Stimulated activated naive CD4-positive, alpha-beta T cell (primary cell): ENCODE measurements around the gene PKIG.
A peak's percentile ranks its signal among the peaks of the same experiment; 100 is the strongest.
"Not testable (repeated sequence)": the region's sequence is repeated elsewhere in the genome, so short reads cannot be mapped to it uniquely, and the experiment has no call there.

Source experiments
- DNase-seq, 6 experiments: peaks; one replicate each; lab custom pipeline; 2025; lab: John Stamatoyannopoulos, UW

The PKIG gene

DNA sequence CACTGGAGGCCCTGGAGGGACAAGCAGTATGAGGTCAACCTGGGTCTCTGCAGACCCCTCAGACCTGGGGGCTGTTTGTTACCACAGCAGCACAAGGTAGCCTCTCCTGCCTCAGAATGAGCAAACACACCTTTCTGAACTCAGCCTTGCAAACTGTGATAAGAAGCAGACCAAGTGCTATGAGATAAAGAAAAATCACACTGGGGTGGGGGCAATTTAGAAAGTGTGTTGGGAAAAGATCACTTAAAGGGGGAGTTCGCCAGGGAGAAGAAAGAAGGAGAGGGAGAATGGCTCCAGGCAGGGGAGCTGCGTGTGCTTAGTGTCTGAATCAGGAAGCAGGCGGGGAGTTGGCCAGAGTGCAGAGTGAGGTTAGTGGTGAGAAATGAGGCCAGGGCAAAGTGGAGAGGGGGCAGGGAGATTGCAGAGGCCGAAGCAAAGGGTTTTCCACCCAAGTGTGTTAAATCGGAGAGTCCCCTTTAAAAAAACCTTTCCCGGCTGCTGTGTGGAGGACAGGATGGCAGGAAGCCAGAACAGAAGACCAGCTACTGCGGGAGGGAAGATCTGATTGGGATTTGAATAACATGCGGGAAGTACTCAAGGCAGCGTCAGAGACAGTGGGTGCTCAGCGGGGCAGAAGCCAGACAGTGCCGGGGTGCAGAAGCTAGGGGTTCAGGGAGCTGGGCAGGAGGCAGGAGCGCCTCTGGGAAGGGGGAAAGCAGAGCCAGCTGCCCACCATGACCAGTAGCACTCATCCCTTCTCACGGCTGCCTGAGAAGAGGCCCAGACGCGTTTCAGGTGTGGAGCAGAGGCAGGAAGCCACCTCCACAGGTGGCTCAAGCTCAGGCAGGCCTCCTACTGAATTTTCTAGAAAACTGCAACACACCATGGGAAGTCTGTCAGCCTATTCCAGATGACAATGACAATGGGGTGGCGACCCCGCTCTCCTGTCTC lies 60.1 kb downstream of the PKIG start:
- peak in 4 of 6 experiments; percentile 7 to 47 (median 26) for DNase-seq

DNA sequence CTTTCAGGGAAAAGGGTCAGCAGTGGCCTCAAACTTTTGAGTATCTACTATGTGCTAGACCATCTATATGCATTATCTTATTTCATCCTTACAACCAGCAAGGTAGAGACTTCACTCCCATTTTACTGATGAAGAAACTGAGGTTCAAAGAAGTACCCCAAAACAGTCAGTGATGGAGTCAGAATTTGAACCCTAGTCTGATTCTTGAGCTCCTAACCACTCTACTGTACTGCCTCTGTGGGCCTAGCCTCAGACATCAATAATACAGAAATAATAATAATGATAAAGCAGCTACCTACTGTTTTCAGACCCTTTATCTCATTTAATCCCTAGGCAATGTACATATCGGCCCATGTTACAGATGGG lies 60.8 kb downstream of the PKIG start:
- DNase-seq = no peak

DNA sequence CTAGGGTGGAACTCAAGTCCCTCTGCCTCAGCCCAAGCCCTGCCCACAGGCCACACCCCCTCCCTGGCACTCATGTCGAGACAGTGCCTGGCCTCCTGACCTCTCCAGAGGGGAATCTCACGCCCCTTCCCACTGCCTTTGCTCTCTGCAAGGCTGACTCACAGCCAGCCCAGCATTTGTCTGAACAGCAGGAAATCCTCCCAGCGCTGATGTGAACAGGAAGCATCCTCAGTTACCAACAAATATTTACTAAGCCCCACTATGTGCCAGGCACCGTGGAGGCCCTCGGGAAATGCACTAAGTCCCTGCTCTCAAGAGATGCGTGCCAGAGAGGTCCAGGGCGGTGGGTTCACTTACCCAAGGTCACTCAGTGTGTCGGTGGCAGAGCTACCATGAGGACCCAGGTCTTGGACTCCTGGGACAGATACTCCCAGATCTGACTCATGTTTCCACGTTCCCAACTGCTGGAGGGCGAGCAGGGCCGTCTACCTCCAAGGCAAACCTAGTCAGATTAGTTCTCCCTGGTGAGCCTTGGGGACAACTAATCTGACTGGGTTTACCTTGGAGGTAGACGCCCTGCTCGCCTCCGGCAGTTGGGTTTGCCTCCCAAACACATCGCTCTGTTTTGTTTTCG lies 61.3 kb downstream of the PKIG start:
- peak; percentile 22 to 50 (median 32) for DNase-seq

DNA sequence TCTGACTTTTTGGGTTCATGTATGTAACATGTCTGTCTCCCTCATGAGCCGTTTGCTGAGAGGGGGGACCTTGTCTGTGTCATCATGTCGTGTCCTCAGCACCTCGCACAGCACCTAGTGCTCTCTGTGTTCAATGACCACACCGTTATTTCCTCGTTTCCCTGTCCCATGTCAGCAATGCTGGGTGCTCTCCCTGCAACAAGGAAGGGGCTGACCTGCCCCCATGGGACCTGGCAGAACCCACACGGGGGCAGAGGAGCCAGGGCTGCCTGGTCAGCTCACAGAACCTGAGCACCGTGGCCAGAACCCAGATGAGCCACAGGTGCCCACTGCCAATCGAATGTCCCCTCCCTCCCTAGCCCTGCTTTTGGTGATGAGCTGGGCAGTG lies 61.8 kb downstream of the PKIG start:
- peak in 1 of 6 experiments; percentile 16 for DNase-seq

DNA sequence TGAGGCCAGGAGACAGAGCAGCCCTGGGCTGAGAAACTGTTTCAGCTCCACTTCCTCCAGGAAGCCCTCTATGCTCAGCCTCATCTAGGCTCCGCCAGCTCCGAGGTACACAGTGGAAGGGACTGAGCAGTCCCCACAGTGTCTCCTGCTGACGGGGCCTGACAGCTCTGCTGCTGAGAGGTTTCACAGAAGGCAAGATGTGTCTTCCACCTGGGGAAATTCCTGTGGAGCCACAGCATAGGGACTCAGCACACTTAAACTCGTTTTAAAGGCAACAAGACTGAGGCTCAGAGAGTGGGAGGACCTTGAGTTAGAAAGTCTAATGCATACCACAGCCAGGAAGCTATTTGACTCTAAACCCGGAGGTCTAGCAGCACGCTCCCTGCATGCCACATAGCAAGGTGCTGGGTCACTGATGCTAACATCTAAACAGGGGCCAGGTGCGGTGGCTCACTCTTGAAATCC lies 62.3 kb downstream of the PKIG start:
- DNase-seq = peak in 5 of 6 experiments; percentile 27 to 48 (median 40)

DNA sequence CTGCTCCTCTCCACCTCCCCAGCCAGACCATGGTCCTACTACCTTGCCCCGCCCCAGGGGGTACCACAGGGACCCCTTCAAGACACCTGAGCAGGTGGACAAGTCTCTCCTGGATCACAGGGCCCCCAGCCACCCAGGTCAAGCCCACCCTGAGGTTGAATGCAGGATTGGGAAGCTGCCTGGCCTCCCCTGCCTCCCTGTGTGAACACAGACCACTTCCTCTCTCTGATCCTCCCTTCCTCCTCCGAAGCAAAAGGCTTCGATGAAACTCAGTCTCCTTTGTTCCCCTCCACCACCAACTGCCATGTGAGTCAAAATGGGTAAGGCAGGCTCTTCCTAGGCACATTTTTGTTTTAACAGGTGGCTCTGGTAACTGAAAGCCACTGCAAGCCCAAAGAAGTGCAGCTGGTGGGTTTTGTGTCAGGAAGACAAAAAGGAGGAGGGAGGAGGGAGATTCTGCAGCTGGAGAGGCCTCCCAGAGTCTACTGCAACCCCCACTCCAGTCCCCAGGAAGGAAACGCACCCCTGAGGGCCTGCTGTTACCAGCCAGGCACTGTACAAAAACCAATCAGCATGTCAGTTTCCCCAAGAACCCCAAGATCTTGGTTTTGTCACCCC lies 63.8 kb downstream of the PKIG start:
- DNase-seq = peak in 4 of 6 experiments; percentile 2 to 57 (median 28)

DNA sequence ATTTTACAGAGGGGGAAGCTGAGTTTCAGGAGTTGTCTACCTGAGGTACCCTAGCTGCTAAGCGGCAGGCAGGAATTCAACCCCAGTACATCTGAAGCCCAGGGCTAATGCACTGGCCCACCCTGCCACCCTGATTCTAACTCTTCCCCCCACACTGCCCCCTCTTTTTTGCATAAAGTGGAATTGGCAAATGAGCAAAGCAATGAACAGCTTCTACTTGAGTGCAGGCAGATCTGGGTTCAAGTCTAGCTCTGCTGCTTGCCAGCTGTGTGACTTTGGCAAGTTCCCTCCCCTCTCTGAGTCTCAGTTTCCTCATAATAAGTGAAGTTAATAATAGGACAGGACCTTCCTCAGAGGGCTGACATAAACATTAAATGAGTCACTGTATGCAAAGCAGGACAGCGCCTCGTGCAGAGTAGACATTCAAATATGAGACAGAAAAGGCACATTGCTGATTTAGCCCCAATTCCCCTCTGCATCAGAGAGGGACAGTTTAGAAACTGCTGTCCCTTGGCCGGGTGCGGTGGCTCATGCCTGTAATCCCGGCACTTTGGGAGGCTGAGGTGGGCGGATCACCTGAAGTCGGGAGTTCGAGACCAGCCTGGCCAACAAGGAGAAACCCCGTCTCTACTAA lies 64.4 kb downstream of the PKIG start:
- no peak for DNase-seq

DNA sequence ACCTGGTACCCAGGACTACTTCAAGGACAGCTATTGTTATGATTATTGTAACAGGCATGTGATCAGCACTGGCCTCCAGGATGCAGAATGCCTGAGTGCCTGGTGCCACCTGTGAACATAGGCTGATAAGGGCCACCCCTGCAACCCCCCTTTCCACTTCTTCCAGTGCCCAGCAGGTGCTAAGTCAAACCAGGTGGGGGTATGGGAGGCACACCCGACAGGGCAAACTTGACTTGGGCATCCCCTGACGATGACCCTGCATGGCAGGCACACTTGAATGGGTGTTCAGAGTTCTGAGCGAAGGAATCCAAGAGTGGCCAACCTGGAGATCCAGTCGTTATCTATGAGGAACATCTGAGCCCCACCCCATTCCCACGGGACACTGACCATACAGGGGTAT lies 65.7 kb downstream of the PKIG start:
- no peak for DNase-seq

DNA sequence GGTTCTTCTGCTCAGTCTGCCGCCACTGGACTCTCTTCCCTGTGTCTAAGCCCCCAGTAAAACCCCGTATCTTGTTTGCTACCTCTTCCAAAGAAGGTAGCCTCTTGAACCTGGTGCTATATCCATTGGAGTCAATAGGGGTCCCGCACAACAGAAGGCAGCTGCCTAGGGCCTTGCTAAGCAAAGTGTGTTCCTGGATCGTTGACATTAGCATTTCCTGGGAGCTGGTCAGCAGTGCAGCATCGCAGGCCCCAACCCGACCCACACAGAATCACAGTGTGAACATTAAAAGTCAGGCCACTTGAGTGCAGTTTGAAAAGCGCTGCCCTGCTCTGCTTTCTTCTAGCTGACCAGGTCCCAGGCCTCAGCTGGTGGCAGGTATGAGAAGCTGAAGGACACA lies 66.2 kb downstream of the PKIG start:
- no peak for DNase-seq

DNA sequence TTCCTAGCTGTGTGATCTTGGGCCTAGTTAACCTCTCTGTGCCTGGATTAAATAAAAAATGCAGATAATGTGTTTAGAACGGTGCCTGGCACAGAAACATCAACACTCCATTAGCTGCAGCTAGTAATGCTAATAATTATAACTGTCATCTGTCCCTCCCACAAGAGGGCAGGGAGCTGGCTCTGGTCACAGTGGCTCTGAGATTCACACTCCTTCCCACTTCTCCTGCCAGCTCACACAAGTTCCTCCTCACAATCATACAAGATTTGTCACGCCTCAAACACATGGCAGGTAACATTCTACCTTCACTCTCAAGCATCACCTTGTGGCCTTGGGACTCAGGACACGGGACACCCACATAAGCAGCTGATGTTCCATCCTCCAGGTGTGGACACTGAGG lies 66.7 kb downstream of the PKIG start:
- DNase-seq = no peak

DNA sequence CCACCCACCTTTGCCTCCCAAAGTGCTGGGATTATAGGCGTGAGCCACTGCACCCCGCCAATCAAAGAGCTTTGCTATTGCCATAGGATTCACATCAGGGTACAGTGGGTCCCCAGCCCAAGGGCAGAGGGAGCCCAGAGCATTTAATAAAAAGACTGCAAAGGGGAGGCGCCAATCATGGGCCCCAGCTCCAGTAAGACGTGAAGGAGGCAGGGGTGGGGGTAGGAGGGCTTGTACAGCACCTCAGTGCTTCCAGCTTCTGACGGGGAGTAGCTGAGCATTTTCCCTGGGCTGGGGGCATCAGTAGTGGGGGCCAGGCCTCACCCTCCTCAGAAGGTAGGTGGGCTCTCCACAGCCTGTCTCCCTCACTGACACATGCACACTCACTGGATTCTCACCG lies 67.6 kb downstream of the PKIG start:
- DNase-seq = peak in 1 of 6 experiments; percentile 11

DNA sequence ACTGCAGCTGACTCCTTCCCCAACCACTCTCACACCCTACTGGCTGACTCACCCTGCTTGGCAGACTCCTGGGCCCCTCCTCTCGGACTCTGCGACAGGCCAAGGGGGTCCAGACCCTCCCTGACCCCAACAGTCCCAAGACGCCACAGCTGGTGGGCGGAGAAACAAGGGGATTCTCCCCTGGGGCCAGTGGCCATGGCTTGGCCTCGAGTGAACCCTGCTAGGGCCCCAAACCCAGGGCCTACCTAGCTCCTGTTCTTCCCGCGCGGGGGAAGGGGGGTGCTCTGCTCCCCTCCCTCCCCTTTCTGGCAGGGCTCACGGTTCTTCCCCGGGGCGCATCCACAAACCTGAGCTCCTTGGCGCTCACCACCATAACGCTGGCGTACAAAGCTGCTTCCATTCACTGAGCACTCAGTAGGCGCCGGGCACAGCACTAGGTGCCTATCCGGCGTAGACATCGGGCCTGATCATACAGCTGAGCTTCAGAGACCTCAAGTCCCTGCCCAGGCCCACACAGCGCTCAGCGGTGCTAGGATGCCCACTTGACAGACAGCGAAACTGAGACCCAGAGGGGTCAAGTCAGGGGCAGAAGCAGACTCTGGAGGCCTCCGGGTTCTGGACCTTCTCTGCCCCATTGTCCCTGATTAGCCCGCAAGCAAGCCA lies 68.5 kb downstream of the PKIG start:
- DNase-seq = peak; percentile 7 to 44 (median 26)

DNA sequence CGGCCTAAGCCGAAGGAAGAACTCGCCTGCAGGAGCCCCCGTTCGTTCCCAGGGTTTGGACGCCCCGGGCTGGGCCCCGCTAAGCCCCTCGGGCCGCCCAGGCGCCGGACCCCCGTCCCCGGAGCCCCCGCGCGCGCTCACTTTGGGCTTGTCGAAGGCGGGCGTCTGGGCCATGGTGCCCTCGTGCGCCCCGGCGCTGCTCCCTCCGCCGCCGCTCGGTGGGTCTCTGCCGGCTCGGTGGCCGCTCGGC lies 69.0 kb downstream of the PKIG start:
- DNase-seq = peak in 1 of 6 experiments; percentile 48

DNA sequence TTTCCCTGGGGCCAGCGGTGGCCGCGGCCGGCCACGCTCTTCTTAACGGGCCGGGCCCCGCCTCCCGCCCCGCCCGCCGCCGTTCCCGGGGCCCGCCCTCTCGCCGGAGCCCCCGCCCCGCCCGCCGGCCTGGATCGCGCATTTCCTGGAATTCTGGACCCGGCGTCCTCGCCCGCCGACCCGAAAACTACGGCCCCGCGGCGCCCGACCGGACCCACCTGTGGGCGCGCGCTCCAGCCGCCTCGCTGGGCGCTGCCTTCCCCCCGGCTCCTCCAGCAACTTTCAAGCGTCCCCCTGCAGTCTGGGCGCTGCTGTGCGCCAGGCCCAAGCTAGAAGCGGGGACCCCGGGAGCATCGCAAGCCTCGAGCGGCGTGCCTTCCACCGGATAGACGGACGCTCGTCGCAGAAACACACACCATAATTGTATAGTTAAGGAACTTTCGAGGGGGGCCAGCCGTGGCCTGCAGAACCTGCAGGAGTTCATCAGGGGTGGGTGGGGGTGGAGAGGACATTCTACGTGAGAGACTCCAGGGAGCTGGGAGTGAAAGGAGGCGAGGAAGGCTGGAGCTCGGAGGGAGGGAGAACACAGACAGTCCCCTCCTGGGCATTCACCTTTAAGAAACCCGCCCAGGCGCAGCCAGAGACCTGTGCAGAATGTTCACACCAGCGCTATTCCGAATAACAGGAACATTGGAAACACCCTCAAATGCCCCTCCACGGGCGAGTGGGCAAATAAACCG lies 69.5 kb downstream of the PKIG start, which contains the start of gene ADA:
Gene ADA (minus strand): TSS at position 16 of the 740 bp plus-strand sequence. CDS start 92 bp downstream, outside the sequence.
- peak; percentile 26 to 63 (median 48) for DNase-seq

DNA sequence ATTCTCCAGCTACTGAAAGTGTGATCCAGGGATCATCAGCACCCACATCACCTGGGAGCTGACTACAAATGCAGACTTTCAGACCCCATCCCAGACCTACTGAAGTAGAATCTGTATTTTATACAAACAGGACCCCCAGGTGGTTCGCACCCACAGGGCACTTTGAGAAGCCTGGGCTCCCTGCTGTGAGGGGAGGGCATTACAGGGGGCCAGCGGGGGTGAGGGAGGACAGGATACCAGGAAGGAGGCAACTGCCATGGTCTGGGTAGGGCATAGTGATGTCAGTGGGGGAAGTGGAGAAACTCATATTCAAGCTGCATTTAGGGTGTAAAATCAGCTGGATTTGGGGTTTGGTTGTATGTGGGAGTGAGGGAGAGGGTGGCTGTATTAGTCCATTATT lies 71.2 kb downstream of the PKIG start:
- DNase-seq = no peak

DNA sequence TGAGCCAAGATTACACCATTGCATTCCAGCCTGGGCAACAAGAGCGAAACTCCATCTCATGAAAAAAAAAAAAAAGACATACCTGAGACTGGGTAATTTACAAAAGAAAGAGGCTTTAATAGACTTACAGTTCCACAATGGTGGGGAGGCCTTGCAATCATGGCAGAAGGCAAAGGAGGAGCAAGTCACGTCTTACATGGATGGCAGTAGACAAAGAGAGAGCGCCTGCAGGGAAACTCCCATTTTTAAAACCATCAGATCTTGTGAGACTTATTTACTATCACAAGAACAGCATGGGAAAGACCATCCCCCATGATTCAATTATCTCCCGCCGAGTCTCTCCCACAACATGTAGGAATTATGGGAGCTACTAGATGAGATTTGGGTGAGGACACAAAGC lies 71.8 kb downstream of the PKIG start:
- DNase-seq = not testable (repeated sequence)

DNA sequence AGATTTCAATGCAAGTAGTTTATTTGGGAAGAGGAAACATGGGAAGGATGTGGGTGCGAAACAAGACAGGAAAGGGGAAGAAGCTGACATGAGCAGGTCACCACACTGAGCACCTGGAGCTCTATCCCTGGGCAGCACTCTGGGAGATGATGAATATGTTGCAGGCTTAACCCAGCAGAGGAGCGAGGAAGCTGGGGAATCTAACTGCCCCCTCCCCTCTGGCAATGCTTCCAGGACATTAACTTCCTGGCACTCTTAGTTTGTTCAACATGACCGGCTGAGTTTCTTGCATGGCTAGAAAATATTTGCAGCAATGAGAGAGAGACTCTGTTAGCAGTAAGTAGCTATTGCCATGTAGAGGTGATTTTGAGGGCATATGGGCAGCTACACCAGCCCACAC lies 74.1 kb downstream of the PKIG start:
- DNase-seq = no peak

DNA sequence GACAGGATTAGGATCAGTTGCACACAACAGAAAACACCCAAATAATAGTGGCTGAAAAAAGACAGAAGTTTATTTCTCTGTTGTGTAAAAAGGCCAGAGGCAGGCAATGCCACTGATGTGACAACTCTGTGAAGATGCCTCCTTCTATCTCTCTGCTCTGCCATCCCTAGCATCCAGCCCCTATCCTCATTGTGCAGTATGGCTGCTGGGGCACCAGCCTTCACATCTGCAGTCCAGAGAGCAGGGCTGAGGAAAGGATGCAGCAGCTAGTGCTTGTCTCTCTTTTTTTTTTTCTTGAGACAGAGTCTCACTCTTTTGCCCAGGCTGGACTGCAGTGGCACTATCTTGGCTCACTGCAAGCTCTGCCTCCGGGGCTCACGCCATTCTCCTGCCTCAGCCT lies 75.5 kb downstream of the PKIG start:
- DNase-seq = no peak

DNA sequence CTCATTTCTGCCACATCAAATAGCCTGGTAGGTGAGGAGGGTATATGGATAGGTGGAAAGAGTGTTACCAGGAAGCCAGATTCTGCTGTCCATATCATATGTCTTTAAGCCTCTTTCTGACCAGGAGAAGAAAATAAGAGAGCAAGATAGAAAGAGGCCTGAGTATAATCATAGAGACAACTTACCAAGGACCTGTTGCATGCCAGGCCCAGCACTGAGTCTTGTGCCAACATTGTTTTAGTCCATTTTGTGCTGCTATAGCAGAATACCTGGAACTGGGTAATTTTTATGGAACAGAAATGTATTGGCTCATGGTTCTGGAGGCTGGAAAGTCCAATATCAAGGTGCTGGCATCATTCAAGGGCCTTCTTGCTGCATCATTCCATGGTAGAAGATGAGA lies 76.4 kb downstream of the PKIG start:
- no peak for DNase-seq

DNA sequence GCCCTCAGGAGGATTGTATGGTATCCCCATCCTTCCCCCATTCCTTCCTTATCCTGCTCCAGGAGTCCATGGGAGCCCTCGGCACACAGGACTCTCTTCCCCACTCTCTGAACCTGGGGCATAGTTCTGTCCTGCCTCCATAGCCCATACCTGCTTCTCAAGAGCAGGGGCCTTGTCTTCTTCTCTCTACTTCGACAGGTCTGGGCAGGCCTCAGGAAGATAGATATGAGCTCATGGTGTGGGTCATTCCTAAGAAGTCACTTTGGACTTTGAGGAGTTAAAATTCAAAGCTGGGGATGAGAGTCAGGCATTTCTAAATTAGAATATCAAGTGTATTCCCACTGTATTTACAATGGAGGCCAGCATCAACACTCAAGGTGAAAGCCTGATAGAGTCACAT lies 77.6 kb downstream of the PKIG start:
- DNase-seq = no peak

DNA sequence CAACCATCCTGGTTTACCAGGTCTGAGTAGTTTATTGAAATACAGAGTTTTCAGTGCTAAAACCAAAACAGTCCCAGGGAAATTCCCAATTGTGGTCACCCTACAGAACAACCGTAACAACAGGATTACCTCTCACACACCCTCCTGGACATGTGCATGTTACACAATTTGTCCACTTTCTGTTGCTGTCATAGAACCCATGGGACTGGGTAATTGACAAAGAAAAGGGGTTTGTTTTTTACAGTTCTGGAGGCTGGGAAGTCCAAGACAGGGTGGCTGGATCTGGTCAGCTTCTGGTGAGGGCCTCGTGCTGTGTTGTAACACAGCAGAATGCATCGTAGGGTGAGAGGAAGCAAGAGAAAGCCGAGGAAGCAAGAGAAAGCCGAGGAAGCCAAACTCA lies 78.2 kb downstream of the PKIG start:
- DNase-seq = no peak
